Esophagus muscularis mucosa (tissue), 3 donors: ENCODE measurements around the gene LTA.

Experiments used
- CTCF ChIP-seq, 3 experiments: fragments of 200-600 bp in 2 of 3; fragments of 450-650 bp in 1 of 3; sonication (generic) in 2 of 3; IDR thresholded peaks; one replicate each; pipeline ENCODE4 v1.5.1; 2017 to 2019; ENCODE audit warnings: antibody characterized with exemption in 3 of 3, mild to moderate bottlenecking in 2 of 3, moderate library complexity in 1 of 3
- POLR2A ChIP-seq: fragments of 450-650 bp; IDR thresholded peaks from one replicate; pipeline ENCODE4 v1.6.1; 2017; ENCODE audit warnings: antibody characterized with exemption, moderate library complexity, mild to moderate bottlenecking, low read depth

DNA sequence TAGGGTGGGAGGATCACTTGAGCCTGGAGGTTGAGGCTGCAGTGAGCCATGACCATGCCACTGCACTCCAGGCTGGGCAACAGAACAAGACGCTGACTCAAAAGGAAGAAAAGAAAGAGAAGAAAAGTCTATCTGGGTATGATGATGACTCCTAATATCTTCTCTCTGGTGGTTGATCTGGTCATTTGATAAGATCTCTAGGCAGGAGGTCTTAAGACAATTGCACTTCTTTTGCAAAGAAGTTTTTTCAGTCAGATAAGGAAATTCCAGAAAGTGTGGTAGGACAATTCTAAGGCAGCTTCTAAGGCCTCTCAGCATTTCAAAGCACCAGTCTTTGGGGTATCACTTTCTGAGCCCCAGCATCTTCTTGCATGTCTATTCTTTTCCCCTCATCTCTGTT lies 35.2 kb downstream of the LTA start:
- TF ChIP-seq CTCF (IDR thresholded peaks at IDR 0.05): no peak
- TF ChIP-seq POLR2A: no peak
